Non-pigmented ciliary epithelial cell (primary cell): ENCODE data around the gene MUSTN1.

ENCODE experiments used
- DNase-seq: peaks from one replicate; pipeline ENCODE4 v3.0.0-alpha.2; 2010; ENCODE audit warnings: low read depth

Gene MUSTN1

DNA sequence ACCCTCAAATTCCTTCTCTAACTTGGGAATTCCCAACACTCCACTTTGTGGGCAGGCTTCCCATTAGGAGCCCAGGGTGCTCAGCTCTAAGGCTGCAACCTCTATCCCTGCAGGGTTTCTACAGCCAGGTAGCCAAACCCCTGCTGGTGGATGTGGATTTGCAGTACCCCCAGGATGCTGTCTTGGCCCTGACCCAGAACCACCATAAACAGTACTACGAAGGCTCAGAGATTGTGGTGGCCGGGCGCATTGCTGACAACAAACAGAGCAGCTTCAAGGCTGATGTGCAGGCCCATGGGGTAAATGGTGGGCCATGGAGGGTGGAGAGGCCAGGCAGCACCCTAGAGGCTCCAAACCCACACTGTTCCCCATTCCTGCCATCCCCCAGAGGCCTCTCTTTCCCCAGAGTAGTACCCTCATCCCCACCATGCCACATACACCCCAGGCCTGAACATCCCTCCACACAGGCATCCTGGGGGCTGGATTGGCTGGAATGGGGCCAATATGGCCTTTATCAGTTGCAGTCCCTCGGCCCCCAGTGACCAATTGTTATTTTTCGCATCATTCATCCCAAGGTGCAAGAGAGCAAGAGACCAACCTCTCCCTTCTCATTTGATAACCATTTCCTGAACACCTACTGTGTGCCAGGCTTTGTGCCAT lies 49.8 kb downstream of the MUSTN1 start:
- DNase-seq: no peak

DNA sequence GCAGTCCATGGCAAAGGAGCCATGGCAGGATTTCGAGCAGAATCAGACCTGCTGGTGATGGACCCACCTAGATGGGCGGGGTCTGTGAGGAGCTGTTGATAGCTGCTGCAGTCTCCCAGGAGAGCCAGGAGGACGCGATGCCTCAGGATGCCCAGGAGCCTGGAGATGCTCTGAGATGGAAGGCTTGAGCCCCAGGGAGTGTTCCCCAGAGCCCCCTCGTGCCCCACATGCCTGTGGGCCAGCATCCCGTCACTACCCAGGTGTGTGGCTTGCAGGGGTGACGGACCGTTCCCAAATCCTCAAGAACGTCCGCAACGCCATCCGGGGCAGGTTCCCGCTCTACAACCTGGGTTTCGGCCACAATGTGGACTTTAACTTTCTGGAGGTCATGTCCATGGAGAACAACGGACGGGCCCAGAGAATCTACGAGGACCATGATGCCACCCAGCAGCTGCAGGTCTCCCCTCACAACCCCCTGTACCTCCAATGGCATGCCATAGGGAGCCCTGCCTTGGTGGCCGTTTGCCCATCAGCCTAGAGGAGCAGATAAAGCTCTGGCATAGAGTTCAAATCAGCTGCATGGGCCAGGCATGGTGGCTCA lies 50.7 kb downstream of the MUSTN1 start:
- DNase-seq: no peak

DNA sequence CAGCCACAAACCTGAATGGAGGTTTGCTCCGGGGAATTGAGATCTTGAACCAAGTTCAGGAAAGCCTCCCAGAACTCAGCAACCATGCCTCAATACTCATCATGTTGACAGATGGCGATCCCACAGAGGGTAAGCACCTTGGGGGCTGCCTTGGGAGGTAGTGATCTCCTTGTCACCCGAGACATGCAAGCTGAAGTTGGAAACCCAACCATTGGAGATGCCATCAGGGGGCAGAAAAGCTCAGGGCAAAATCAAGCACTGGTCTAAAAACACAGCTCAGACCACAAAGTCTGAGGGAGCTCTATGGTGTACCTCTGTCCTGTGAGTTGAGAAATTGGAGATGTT lies 51.6 kb downstream of the MUSTN1 start:
- no peak for DNase-seq
